Subcutaneous adipose tissue (tissue), 4 donors: Measurements from ENCODE around the gene GM2A. TPM values are rescaled to one million over a fixed set of nuclear protein-coding genes. Genes with fewer than 3 reads are reported as not detected.

Source experiments
- total RNA-seq, 4 donors: library from RNA; depleted of rRNA; stranded (reverse); fragments of >200 nt; gene quantifications; one replicate each; pipeline ENCODE4 v1.1.0, GENCODE V29; 2016
- TF ChIP-seq, protein P1 (sequence below): fragments of 450-650 bp; IDR thresholded peaks from one replicate; pipeline ENCODE4 v1.5.1; 2016; ENCODE audit warnings: low read depth, mild to moderate bottlenecking, control low read depth, antibody characterized with exemption, moderate library complexity

The GM2A gene
- total RNA-seq, 4 donors from 2014 or later, result 22.6 to 159 (median 34.0) TPM

DNA sequence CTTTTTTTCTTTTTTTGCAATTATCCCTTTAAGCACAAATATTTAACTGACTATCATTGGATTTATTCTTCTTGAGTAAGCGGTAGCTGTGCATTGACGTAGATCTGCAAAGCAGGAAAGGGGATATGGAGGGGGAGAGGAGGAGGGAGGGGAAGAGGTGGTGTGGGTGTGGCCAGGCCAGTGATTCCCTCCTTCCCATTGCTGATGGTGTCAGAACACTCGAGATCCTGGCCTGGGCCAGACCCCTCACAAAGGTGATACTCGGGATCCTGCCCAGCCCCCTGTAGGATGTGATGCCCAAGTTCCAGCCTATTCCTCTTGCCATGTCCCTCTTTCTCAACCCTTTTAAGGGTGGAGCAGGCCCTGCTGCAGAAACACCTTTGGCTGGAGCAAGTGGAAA lies 40.6 kb downstream of the GM2A start:
- TF ChIP-seq, protein P1, sequence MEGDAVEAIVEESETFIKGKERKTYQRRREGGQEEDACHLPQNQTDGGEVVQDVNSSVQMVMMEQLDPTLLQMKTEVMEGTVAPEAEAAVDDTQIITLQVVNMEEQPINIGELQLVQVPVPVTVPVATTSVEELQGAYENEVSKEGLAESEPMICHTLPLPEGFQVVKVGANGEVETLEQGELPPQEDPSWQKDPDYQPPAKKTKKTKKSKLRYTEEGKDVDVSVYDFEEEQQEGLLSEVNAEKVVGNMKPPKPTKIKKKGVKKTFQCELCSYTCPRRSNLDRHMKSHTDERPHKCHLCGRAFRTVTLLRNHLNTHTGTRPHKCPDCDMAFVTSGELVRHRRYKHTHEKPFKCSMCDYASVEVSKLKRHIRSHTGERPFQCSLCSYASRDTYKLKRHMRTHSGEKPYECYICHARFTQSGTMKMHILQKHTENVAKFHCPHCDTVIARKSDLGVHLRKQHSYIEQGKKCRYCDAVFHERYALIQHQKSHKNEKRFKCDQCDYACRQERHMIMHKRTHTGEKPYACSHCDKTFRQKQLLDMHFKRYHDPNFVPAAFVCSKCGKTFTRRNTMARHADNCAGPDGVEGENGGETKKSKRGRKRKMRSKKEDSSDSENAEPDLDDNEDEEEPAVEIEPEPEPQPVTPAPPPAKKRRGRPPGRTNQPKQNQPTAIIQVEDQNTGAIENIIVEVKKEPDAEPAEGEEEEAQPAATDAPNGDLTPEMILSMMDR, result no peak

DNA sequence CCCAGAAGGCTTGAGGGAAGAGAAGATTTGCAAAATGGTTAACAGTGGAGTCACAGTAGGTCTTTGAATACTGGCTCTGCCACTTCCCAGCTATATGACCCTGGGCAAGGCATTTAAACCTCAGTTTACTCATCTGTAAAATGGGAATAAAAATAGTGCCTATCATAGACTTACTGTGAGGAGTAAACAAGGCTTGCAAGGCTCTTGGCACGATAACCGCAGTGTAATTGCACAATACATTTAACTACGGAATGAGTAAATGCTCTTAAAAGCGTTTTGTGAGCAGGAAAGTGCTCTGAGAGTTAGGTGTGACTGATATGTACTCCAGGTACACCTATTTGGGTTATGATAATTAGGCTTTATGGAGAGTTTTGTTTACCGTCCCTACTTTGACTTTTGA lies 42.2 kb downstream of the GM2A start:
- TF ChIP-seq, protein P1, result no peak

DNA sequence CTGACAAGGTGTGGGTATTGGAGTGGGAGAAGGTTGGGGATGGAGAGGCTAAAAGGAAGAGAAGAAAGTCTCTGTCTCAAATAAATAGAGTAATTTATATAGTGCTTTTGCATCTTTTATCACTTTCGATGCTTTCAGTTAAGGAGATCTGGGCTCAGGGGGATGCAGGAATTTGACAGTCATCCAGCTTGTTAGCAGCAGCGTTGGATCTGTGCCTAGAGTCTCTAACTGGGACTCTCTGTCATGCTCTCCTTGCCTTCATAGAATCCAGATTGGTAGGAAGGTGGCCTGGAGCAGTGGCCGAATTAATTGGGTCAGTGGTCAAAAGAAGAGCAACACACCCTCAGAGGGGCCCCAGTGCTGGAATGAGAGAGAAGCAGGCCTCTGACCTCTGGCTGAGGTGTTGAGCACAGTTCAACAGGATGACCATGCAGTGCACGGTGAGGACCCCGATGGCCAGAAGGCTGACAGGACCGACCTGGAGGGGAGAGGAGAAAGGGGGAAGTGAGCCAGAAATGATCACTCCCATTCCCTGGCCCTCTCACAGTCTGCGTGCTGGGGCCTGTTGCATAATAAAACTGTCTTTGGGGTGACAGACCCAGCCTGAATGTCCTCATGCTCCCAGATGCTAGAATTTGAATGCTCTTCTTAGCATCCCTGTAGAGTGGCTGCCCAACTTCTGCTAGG lies 42.9 kb downstream of the GM2A start:
- TF ChIP-seq, protein P1, result no peak

DNA sequence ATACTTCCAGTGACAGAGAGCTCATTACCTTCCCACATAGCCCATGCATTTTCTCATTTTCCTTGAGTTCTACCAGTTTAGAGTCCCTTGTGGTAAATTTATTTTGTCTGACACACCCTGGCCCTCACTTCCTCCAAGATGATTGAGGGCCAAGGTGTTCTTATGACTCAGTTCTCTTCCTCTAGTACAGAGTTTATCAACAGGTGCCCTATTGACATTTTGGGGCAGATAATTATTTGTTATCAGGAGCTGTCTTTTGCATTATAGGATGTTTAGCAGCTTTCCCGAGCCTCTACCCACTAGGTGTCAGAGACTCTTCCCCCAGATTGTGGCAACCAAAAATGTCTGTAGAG lies 43.5 kb downstream of the GM2A start:
- TF ChIP-seq, protein P1, result no peak

DNA sequence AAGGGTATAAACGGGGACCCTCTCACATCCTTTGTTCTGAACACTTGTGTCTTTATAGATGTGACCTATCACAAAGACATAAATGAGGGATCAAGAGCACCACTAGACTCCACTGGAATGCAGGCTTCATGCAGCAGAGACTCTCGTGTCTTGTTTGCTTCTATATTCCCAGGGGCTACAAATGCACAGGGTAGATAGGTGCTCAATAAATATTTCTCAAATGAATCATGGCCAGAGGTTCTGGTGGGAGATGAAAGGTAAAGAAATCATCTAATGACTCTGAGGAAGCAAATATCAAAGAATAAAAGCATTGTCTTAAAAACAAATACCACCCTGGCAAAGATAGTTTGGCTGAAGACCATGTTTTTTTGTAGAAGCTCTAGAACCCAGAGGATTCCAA lies 44.0 kb downstream of the GM2A start:
- TF ChIP-seq, protein P1, result no peak

DNA sequence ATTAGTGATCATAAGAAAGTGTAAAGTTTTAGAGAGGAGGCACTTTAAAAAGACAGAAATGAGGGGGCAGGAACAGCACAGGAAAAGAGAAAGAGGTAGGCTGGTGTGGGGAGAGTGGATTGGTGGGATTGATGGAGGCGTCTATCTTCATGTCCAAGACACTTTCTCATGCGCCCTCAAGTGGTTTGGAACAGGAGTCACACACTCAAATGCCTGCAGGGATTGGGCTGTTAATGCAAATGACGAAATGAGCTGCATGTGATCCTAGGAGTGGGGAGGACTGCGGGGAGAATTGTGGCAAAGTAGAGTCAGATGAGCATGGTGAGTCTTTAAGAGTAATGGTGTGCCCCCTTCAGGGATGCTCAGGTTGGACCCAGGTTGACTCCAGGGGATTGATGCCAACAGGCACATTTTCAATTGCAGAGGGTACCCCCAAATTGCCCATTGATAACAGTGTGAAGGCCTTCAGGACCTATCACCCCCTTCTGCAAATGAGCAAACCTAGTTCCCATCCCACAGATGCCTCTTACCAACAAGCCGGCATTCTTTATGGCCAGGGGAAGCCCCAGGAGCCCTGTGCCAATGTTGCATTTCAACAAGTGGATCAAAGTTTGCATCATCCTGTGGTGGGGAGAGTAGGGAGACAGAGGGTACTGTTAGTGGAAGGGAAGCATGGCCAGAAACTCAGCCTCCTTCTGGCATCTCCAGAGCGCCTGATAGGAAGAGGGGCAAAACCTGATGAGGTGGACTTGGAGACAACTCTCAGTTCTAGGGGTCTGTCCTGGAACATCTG lies 45.3 kb downstream of the GM2A start:
- TF ChIP-seq, protein P1, result no peak

DNA sequence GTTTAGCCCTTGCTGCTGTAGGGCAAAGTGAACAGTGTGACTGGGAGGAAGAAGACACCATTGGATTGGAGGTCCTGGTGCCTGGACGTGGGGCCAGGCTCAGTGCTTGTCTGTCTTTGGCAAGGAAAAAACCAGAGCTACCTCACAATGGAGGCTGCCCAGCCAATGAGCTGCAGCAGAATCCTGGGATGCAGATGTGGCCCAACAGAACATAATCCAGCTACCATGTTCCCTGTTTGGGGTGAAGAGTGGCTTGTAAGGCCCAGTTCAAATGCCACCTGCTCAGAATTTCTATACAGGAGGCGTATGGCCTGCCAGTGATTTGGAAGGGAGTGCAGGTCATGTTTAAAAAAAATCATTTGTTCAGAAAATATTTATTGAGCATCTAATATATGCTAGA lies 50.7 kb downstream of the GM2A start, which contains the start of gene SLC36A3:
SLC36A3 (minus strand) TSS at position 101 of the 400 bp plus-strand sequence. CDS start 412 bp downstream, outside the sequence.
- TF ChIP-seq, protein P1, result no peak
